Measurements from ENCODE around the gene TWF1. TPM values are rescaled to one million over a fixed set of nuclear protein-coding genes. Genes with fewer than 3 reads are reported as not detected.

Gene TWF1
- total RNA-seq, 1 experiment from 2014 or later, result 85.9 TPM

DNA sequence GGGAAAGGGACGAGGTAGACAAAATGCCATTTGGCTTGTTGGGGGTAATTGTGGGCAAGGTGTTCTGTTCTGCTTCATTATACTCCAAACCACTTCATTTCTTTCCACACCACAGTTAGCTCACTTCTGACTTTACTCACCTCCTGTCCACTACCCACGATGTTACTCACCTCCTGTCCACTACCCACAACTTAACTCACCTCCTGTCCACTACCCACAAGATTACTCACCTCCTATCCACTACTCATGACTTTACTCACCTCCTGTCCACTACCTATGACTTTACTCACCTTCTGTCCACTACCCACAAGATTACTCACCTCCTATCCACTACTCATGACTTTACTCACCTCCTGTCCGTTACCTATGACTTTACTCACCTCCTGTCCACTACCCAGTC lies 10.1 kb upstream of the TWF1 start:
- no peaks in the 10 kb centered on the region for H3K27me3 ChIP-seq (ENCODE audit: insufficient read depth, low read depth)
- no peak overlapping the region for H2AFZ ChIP-seq
- no TSS peak for BruUV-seq (replicated peaks)
- no peaks in the 10 kb centered on the region for H4K20me1 ChIP-seq (ENCODE audit: insufficient read depth)
- ChIA-PET CTCF (no interaction called here), POLR2A (ENCODE audit: unreplicated experiment) (no interaction called here)
- H3K36me3 ChIP-seq (ENCODE audit: low read depth), result no peaks in the 10 kb centered on the region
- H3K27ac ChIP-seq, result no peak overlapping the region
- H3K4me2 ChIP-seq, result no peak overlapping the region
- no peaks in the 10 kb centered on the region for H3K9me2 ChIP-seq (ENCODE audit: insufficient read depth)
- 0 out of 2 replicates have a peak, but pooled peaks cover 4% of the 10 kb centered on the region for H3F3A ChIP-seq (ENCODE audit: insufficient read depth, low read depth)
- intact Hi-C loops (cut with micrococcal nuclease; ENCODE audit: unreplicated experiment), result no loop called here
- H3K4me1 ChIP-seq (replicated peaks; ENCODE audit: insufficient read depth), result no peaks in the 10 kb centered on the region
- H3K79me2 ChIP-seq (ENCODE audit: low read depth), result no peaks in the 10 kb centered on the region
- H3K9me3 ChIP-seq (ENCODE audit: insufficient read depth, low read depth), result no peaks in the 10 kb centered on the region
- no peak for DNase-seq
- TF ChIP-seq, protein P1, sequence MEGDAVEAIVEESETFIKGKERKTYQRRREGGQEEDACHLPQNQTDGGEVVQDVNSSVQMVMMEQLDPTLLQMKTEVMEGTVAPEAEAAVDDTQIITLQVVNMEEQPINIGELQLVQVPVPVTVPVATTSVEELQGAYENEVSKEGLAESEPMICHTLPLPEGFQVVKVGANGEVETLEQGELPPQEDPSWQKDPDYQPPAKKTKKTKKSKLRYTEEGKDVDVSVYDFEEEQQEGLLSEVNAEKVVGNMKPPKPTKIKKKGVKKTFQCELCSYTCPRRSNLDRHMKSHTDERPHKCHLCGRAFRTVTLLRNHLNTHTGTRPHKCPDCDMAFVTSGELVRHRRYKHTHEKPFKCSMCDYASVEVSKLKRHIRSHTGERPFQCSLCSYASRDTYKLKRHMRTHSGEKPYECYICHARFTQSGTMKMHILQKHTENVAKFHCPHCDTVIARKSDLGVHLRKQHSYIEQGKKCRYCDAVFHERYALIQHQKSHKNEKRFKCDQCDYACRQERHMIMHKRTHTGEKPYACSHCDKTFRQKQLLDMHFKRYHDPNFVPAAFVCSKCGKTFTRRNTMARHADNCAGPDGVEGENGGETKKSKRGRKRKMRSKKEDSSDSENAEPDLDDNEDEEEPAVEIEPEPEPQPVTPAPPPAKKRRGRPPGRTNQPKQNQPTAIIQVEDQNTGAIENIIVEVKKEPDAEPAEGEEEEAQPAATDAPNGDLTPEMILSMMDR (conservative IDR thresholded peaks at IDR 0.05), result no peak
- TF ChIP-seq EZH2 (IDR thresholded peaks at IDR 0.05; ENCODE audit: low read depth), result no peak
- H3K4me3 ChIP-seq, result no peak overlapping the region

DNA sequence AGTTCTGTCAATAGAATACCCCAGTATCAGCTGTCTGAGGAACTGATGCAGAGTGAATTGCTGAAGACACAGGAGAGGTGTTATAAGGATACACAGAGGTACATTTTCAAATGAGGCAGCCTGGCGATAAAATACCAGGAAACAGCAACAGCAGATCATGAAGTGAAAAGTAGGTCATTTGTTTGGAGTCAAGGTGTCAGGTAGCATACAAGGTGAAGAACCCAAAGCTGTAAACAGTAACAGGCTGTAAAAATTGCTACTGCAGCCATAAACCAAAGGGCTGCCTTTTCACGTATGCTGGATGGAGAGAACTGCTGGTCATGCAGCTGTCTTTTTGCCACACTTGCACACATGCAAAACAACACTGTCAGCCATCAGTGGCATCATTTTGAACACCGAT lies 9.3 kb upstream of the TWF1 start:
- CTCF ChIA-PET, result no interaction called here
- no TSS peak for BruUV-seq (replicated peaks)

DNA sequence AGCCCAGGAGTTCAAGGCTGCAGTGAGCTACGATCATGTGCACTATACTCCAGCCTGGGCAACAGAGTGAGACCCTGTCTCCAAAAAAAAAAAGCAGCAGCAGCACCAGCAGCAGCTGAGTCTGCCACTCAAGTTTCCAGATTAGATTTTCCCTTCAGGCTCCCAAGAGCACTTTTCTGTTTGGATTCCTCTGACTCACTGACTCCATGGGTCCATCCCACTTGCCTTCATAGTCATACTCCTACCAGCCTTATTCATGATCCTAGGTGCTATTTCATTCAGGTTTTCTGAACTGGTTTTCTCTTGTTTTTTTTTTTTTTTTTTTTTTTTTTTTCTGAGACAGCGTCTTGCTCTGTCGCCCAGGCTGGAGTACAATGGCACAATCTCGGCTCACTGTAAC lies 6.8 kb upstream of the TWF1 start:
- Histone ChIP-seq H3K4me2 (no peak overlapping the region), H3K79me2 (ENCODE audit: low read depth) (no peaks in the 10 kb centered on the region), H2AFZ (no peak overlapping the region), H4K20me1 (ENCODE audit: insufficient read depth) (no peaks in the 10 kb centered on the region), H3K36me3 (ENCODE audit: low read depth) (no peaks in the 10 kb centered on the region), H3K9me3 (ENCODE audit: insufficient read depth, low read depth) (no peaks in the 10 kb centered on the region), H3K4me1 (replicated peaks; ENCODE audit: insufficient read depth) (peaks cover 1% of the 10 kb centered on the region; the same call in 1 of the 2 replicates), H3F3A (ENCODE audit: insufficient read depth, low read depth) (0 out of 2 replicates have a peak, but pooled peaks cover 4% of the 10 kb centered on the region), H3K27me3 (ENCODE audit: insufficient read depth, low read depth) (no peaks in the 10 kb centered on the region), H3K9me2 (ENCODE audit: insufficient read depth) (no peaks in the 10 kb centered on the region), H3K27ac (no peak overlapping the region), H3K4me3 (no peak overlapping the region)
- DNase-seq, result no peak
- ChIA-PET CTCF (no interaction called here), POLR2A (ENCODE audit: unreplicated experiment) (no interaction called here)
- intact Hi-C loops (cut with micrococcal nuclease; ENCODE audit: unreplicated experiment), result no loop called here
- BruUV-seq (replicated peaks), result no TSS peak
- no peak for TF ChIP-seq EZH2 (IDR thresholded peaks at IDR 0.05; ENCODE audit: low read depth)
- TF ChIP-seq, protein P1 (conservative IDR thresholded peaks at IDR 0.05), result no peak

More for the DNA sequence above, 9.3 kb upstream of the TWF1 start:
- Histone ChIP-seq H3K4me3 (no peak overlapping the region), H3K9me2 (ENCODE audit: insufficient read depth) (no peaks in the 10 kb centered on the region), H4K20me1 (ENCODE audit: insufficient read depth) (no peaks in the 10 kb centered on the region), H3K4me2 (no peak overlapping the region), H3K27ac (no peak overlapping the region), H3K9me3 (ENCODE audit: insufficient read depth, low read depth) (no peaks in the 10 kb centered on the region), H3F3A (ENCODE audit: insufficient read depth, low read depth) (0 out of 2 replicates have a peak, but pooled peaks cover 4% of the 10 kb centered on the region), H3K4me1 (replicated peaks; ENCODE audit: insufficient read depth) (no peaks in the 10 kb centered on the region), H3K36me3 (ENCODE audit: low read depth) (no peaks in the 10 kb centered on the region), H3K27me3 (ENCODE audit: insufficient read depth, low read depth) (no peaks in the 10 kb centered on the region), H2AFZ (no peak overlapping the region), H3K79me2 (ENCODE audit: low read depth) (no peaks in the 10 kb centered on the region)
- intact Hi-C loops (cut with micrococcal nuclease; ENCODE audit: unreplicated experiment), result no loop called here
- POLR2A ChIA-PET (ENCODE audit: unreplicated experiment), result no interaction called here
- TF ChIP-seq, protein P1 (conservative IDR thresholded peaks at IDR 0.05), result no peak
- TF ChIP-seq EZH2 (IDR thresholded peaks at IDR 0.05; ENCODE audit: low read depth), result no peak
- no peak for DNase-seq
